Neural cell (in vitro differentiated cells): ENCODE data around the gene LMO1. TPM values are rescaled to one million over a fixed set of nuclear protein-coding genes. Genes with fewer than 3 reads are reported as not detected.

Experiments
- H2AFZ ChIP-seq: fragments of 200-600, 300-800 bp; sonication (generic), shearing (Covaris generic); 2 replicates; pipeline ENCODE4 v1.6.0; 2014; ENCODE audit warnings: low read depth, mild to moderate bottlenecking, antibody characterized with exemption, low read length, moderate library complexity
- H3F3A ChIP-seq: fragments of 200-600 bp; shearing (Covaris generic); 2 replicates; pipeline ENCODE4 v1.6.1; 2016; ENCODE audit warnings: mild to moderate bottlenecking, moderate library complexity, mixed read lengths, antibody characterized with exemption, low read length; ENCODE audit not compliant: insufficient read depth, poor library complexity, severe bottlenecking
- H3K27ac ChIP-seq: fragments of 200-600, 300-800 bp; sonication (generic), shearing (Covaris generic); 2 replicates; pipeline ENCODE4 v1.5.1; 2014; ENCODE audit warnings: mild to moderate bottlenecking, low read length, moderate library complexity
- H3K27me3 ChIP-seq: fragments of 300-800, 200-600 bp; sonication (generic), shearing (Covaris generic); 2 replicates; pipeline ENCODE4 v1.6.0; 2014; ENCODE audit warnings: mild to moderate bottlenecking, low read depth, low read length, moderate library complexity; ENCODE audit not compliant: insufficient read depth
- H3K36me3 ChIP-seq: fragments of 300-800, 200-600 bp; sonication (generic), shearing (Covaris generic); 2 replicates; pipeline ENCODE4 v1.5.1; 2014; ENCODE audit warnings: mild to moderate bottlenecking, antibody characterized with exemption, low read length, moderate library complexity; ENCODE audit not compliant: insufficient read depth
- H3K4me2 ChIP-seq: fragments of 300-800, 200-600 bp; sonication (generic), shearing (Covaris generic); 2 replicates; pipeline ENCODE4 v1.6.0; 2014; ENCODE audit warnings: mild to moderate bottlenecking, low read length
- H3K4me3 ChIP-seq: fragments of 300-800, 200-600 bp; sonication (generic), shearing (Covaris generic); 2 replicates; pipeline ENCODE4 v1.5.1; 2014; ENCODE audit warnings: mild to moderate bottlenecking, low read length, moderate library complexity
- H3K79me2 ChIP-seq: fragments of 200-600 bp; shearing (Covaris generic); replicated peaks from 2 replicates; pipeline ENCODE4 v1.6.0; 2014; ENCODE audit warnings: mild to moderate bottlenecking, low read length, moderate library complexity; ENCODE audit not compliant: insufficient read depth
- H3K9ac ChIP-seq: fragments of 300-800, 200-600 bp; sonication (generic), shearing (Covaris generic); 2 replicates; pipeline ENCODE4 v1.6.1; 2016; ENCODE audit warnings: mild to moderate bottlenecking, low read length, mixed read lengths
- H3K9me2 ChIP-seq: fragments of 200-600 bp; shearing (Covaris generic); 2 replicates; pipeline ENCODE4 v1.6.1; 2016; ENCODE audit warnings: mild to moderate bottlenecking, low read length, mixed read lengths; ENCODE audit not compliant: insufficient read depth
- H3K9me3 ChIP-seq: fragments of 200-600, 300-800 bp; sonication (generic), shearing (Covaris generic); 2 replicates; pipeline ENCODE4 v1.6.1; 2016; ENCODE audit warnings: mild to moderate bottlenecking, mixed run types, low read length, moderate library complexity, mixed read lengths
- H4K20me1 ChIP-seq: fragments of 200-600 bp; shearing (Covaris generic); 2 replicates; pipeline ENCODE4 v1.6.1; 2016; ENCODE audit warnings: mild to moderate bottlenecking, mixed run types; ENCODE audit not compliant: insufficient read depth
- EP300 ChIP-seq: fragments of 450-650 bp; conservative IDR thresholded peaks from 2 replicates; pipeline ENCODE4 v1.6.1; 2014; ENCODE audit warnings: antibody characterized with exemption, mild to moderate bottlenecking, moderate library complexity; ENCODE audit not compliant: poor library complexity, severe bottlenecking
- EZH2 ChIP-seq: fragments of 200-600, 300-800 bp; shearing (Covaris generic), sonication (generic); IDR thresholded peaks from 2 replicates; pipeline ENCODE4 v1.6.1; 2014; ENCODE audit warnings: antibody characterized with exemption, low read length, borderline replicate concordance, mild to moderate bottlenecking; ENCODE audit not compliant: insufficient read depth, poor library complexity, severe bottlenecking
- MXI1 ChIP-seq: fragments of 450-650 bp; conservative IDR thresholded peaks from 2 replicates; pipeline ENCODE4 v1.6.1; 2014; ENCODE audit warnings: antibody characterized with exemption, mild to moderate bottlenecking; ENCODE audit not compliant: poor library complexity, severe bottlenecking
- POLR2AphosphoS5 ChIP-seq: IDR thresholded peaks from 2 replicates; pipeline ENCODE4 v1.6.1; 2012
- RAD21 ChIP-seq: fragments of 450-650 bp; conservative IDR thresholded peaks from 2 replicates; pipeline ENCODE4 v1.6.1; 2014; ENCODE audit warnings: antibody characterized with exemption, mild to moderate bottlenecking, moderate library complexity
- SMC3 ChIP-seq: fragments of 450-650 bp; conservative IDR thresholded peaks from 2 replicates; pipeline ENCODE4 v1.6.1; 2014; ENCODE audit warnings: antibody characterized with exemption, mild to moderate bottlenecking, moderate library complexity; ENCODE audit not compliant: poor library complexity
- TAF1 ChIP-seq: IDR thresholded peaks from 2 replicates; pipeline ENCODE4 v1.6.1; 2012; ENCODE audit warnings: low read depth
- polyA minus RNA-seq: library from RNA; depleted of rRNA, polyadenylated mRNA; stranded (reverse); fragments of >200 nt; gene quantifications from 2 replicates; pipeline ENCODE4 v1.2.3, GENCODE V29; 2014
- polyA plus RNA-seq: library from polyadenylated mRNA; depleted of rRNA; stranded (reverse); fragments of >200 nt; gene quantifications from 2 replicates; pipeline ENCODE4 v1.2.3, GENCODE V29; 2014
- TF ChIP-seq, protein P1 (sequence below): fragments of 450-650 bp; IDR thresholded peaks from 2 replicates; pipeline ENCODE4 v1.5.1; 2014; ENCODE audit warnings: antibody characterized with exemption, mild to moderate bottlenecking, moderate library complexity; ENCODE audit not compliant: poor library complexity, severe bottlenecking
- TF ChIP-seq, protein P2 (sequence below): IDR thresholded peaks from 2 replicates; pipeline ENCODE4 v1.6.1; 2012; ENCODE audit warnings: borderline replicate concordance

Gene LMO1
- polyA plus RNA-seq (4.4 and 4.5 TPM in 2 replicates), polyA minus RNA-seq (3.6 and 7.5 TPM in 2 replicates)

DNA sequence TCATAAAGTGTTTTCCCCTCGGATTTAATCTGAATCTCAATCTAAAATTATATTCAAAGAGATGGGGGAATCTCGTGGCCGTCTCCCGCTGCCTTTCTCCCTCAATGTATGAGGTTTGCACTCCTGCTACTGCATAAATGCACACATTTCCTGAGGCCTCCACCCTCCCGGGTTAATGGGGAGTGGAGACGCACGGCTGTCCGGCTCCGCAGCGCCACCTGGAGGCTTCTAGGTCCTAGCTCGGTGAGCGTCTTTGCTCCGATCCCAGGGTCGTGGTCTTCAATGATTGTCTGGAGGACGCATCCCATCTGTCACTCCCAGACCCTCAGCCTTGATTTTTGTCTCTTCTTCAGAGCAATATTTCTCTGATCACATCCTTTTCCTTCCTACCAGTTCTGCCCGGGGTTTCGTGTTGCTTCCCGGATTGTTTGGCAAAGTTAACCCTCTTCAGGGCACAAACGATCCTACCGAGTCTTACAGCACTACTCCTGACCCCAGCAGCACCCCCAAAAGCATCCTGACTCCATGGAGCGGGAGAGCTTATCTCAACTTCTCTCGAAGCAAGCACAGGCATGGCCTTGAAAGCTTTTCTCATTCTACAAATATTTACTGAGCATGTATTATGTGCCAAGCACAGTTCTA, at the start of gene LMO1:
Gene LMO1, minus strand, starts transcription at position 110 of the 642 bp plus-strand sequence. CDS start 516 bp downstream, outside the sequence.
- peak within 1 kb of the TSS; percentile 78 for H3K27ac ChIP-seq
- no peaks in the 10 kb centered on the region for H3F3A ChIP-seq
- peaks cover 49% of the 10 kb centered on the region for H3K79me2 ChIP-seq
- no peaks in the 10 kb centered on the region for H4K20me1 ChIP-seq
- H3K9me3 ChIP-seq = no peaks in the 10 kb centered on the region
- peaks cover 21% of the 10 kb centered on the region for H3K27me3 ChIP-seq
- H2AFZ ChIP-seq = peak within 1 kb of the TSS; percentile 82
- peak within 1 kb of the TSS; percentile 79 for H3K4me3 ChIP-seq
- TF ChIP-seq POLR2AphosphoS5 (peak; percentile 50), RAD21 (peak; percentile 77), SMC3 (peak; percentile 87), TAF1 (peak; percentile 29), EZH2 (no peak)
- TF ChIP-seq, protein P1, sequence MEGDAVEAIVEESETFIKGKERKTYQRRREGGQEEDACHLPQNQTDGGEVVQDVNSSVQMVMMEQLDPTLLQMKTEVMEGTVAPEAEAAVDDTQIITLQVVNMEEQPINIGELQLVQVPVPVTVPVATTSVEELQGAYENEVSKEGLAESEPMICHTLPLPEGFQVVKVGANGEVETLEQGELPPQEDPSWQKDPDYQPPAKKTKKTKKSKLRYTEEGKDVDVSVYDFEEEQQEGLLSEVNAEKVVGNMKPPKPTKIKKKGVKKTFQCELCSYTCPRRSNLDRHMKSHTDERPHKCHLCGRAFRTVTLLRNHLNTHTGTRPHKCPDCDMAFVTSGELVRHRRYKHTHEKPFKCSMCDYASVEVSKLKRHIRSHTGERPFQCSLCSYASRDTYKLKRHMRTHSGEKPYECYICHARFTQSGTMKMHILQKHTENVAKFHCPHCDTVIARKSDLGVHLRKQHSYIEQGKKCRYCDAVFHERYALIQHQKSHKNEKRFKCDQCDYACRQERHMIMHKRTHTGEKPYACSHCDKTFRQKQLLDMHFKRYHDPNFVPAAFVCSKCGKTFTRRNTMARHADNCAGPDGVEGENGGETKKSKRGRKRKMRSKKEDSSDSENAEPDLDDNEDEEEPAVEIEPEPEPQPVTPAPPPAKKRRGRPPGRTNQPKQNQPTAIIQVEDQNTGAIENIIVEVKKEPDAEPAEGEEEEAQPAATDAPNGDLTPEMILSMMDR = peak; percentile 92
- no peaks in the 10 kb centered on the region for H3K36me3 ChIP-seq
- peak within 1 kb of the TSS; percentile 79 for H3K9ac ChIP-seq
- H3K4me2 ChIP-seq = peak within 1 kb of the TSS; percentile 92
- no peaks in the 10 kb centered on the region for H3K9me2 ChIP-seq

DNA sequence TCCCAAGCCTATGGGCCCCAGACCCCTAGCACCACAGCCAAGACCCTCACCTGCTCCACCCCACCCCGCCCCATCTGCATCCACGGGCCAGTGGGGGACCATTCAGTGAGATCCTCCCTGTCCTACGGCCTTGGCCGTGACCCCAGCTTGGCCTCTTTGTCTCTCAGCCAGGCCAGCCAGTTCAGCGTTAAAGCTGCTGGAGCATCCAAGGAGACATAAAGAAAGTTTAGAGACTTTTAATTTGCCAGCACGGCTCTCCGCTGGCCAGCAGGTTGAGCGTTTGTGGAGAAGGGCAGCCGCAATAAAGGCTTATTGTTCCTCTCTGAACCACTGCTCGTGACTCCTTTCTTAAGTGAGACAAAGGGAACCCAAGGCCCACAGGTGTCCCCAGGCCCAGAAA, 49.3 kb upstream of the LMO1 start:
- Histone ChIP-seq H3K36me3 (no peaks in the 10 kb centered on the region), H2AFZ (no peak overlapping the region), H3K79me2 (no peaks in the 10 kb centered on the region), H3K27ac (no peak overlapping the region), H3K27me3 (no peaks in the 10 kb centered on the region), H3K9me2 (no peaks in the 10 kb centered on the region), H4K20me1 (no peaks in the 10 kb centered on the region), H3K9ac (no peak overlapping the region), H3F3A (no peaks in the 10 kb centered on the region), H3K9me3 (no peaks in the 10 kb centered on the region), H3K4me2 (no peak overlapping the region), H3K4me3 (no peak overlapping the region)
- TF ChIP-seq SMC3 = no peak
- no peak for TF ChIP-seq RAD21
- no peak for TF ChIP-seq TAF1

DNA sequence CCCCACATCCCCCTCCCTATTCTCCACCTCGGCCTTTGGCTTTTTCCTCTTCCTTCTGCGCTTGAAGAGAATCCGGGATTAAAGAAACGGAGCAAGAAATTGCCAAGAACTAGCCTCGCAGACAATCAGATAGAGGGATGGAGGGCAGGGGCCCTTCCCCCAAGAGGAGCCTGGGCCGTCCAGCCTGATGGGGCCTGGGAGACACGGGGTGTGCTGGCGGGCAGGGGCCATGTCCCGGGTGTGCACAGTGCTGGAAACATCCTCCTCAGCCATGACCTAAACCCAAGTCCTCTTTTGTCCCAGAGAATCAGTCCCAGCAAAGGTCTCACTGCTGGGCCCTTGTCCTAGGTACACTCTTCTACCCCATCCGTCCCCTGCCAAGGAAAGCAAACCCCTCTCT, 47.7 kb upstream of the LMO1 start:
- Histone ChIP-seq H3K79me2 (no peaks in the 10 kb centered on the region), H2AFZ (no peak overlapping the region), H3K36me3 (no peaks in the 10 kb centered on the region), H3K9me2 (no peaks in the 10 kb centered on the region), H3K27ac (no peak overlapping the region), H3K4me2 (no peak overlapping the region), H3F3A (no peaks in the 10 kb centered on the region), H3K9ac (no peak overlapping the region), H3K9me3 (no peaks in the 10 kb centered on the region), H3K4me3 (no peak overlapping the region), H4K20me1 (no peaks in the 10 kb centered on the region), H3K27me3 (no peaks in the 10 kb centered on the region)
- TF ChIP-seq POLR2AphosphoS5 (no peak), EZH2 (no peak), TAF1 (no peak), SMC3 (no peak), MXI1 (no peak), EP300 (no peak), RAD21 (no peak)
- TF ChIP-seq, protein P1 = no peak
- TF ChIP-seq, protein P2, sequence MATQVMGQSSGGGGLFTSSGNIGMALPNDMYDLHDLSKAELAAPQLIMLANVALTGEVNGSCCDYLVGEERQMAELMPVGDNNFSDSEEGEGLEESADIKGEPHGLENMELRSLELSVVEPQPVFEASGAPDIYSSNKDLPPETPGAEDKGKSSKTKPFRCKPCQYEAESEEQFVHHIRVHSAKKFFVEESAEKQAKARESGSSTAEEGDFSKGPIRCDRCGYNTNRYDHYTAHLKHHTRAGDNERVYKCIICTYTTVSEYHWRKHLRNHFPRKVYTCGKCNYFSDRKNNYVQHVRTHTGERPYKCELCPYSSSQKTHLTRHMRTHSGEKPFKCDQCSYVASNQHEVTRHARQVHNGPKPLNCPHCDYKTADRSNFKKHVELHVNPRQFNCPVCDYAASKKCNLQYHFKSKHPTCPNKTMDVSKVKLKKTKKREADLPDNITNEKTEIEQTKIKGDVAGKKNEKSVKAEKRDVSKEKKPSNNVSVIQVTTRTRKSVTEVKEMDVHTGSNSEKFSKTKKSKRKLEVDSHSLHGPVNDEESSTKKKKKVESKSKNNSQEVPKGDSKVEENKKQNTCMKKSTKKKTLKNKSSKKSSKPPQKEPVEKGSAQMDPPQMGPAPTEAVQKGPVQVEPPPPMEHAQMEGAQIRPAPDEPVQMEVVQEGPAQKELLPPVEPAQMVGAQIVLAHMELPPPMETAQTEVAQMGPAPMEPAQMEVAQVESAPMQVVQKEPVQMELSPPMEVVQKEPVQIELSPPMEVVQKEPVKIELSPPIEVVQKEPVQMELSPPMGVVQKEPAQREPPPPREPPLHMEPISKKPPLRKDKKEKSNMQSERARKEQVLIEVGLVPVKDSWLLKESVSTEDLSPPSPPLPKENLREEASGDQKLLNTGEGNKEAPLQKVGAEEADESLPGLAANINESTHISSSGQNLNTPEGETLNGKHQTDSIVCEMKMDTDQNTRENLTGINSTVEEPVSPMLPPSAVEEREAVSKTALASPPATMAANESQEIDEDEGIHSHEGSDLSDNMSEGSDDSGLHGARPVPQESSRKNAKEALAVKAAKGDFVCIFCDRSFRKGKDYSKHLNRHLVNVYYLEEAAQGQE = no peak
